Heart left ventricle (tissue), 13 donors: ENCODE data around the gene C5.

Experiments
- POLR2A ChIP-seq, 2 donors: fragments of 450-650 bp; IDR thresholded peaks; one replicate each; pipeline ENCODE4 v1.6.1; 2017; ENCODE audit warnings: antibody characterized with exemption in 2 of 2, mild to moderate bottlenecking in 2 of 2, moderate library complexity in 2 of 2
- TF ChIP-seq, protein P1 (sequence below), 12 donors: fragments of 200-600 bp; sonication (generic) in 4 of 12; IDR thresholded peaks; one replicate each; pipeline versions ENCODE4 v1.5.0 to v1.8.0; 2018 to 2022; ENCODE audit warnings: antibody characterized with exemption in 12 of 12, mild to moderate bottlenecking in 5 of 12
- donor health status: ischemic (EF 13 %, LVEDD 7.1; RV severe dilation, severe dysfunction).
- donor health status: DM: no; HTN: yes; CAD: no.
- donor health status: DM: no; HTN: no; CAD: no.
- donor health status: ischemic (EF 25% LVEDD 6.9; RV normal size, moderate dysfunction).
- donor health status: ischemic (EF 25% LVEDD 5.7; RV mildly dilated, moderate dysfunction).
- donor health status: ischemic (EF 35%, LVEDD 5.7; RV mildly dilated, moderate dysfunction).
- donor health status: nonischemic (EF 11% LVEDD 7.7; RV severe dilation, severe dysfunction).
- donor health status: DM: yes; HTN: yes; CAD: no.
- donor health status: PGD.
- donor health status: ischemic (EF 29% LVEDD 5.4; RV normal size, mild dysfunction).
- donor health status: nonischemic (EF 23%, LVEDD 6.1; RV moderate dilation, normal function).

DNA sequence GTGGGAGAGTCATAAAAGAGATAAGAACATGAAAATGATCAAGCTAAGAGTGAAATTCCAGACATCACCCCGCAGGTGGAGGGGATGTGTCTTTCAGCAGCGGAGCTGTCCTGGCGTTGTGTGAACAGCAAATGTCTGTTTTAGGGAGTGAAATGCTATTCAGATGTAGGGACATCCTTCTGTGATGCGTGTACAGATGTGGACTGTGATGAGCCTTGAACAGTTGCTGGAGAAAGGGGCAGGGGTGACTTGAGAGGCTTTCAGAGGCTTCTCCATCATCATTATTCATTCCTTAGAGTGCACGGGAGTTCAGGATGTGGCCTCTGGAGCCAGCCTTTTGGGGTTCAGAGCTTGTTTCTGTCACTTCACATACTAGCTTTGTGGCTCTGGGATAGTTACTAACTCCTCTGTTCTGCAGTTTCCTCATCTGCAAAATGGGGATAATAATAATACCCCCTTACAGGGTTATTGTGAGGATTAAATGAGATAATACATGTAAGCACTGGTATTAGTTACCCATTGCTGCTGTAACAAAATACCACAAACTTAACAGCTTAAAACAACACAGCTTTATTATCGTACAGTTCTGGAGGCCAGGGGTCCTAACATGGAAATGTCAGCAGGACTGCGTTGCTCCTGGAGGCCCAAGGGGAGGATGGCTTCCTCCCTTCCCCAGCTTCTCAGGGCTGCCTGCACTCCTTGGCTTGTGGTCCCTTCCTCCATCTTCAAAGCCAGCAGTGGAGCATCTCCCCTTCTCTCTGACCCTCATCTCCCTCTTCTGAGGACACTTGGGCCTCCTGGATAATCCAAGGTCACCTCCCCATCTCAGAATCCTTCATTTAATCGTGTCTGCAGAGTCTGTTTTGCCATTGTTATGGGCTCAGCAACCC, 132.8 kb downstream of the C5 start:
- no peak for TF ChIP-seq POLR2A (IDR thresholded peaks at IDR 0.05)
- TF ChIP-seq, protein P1, sequence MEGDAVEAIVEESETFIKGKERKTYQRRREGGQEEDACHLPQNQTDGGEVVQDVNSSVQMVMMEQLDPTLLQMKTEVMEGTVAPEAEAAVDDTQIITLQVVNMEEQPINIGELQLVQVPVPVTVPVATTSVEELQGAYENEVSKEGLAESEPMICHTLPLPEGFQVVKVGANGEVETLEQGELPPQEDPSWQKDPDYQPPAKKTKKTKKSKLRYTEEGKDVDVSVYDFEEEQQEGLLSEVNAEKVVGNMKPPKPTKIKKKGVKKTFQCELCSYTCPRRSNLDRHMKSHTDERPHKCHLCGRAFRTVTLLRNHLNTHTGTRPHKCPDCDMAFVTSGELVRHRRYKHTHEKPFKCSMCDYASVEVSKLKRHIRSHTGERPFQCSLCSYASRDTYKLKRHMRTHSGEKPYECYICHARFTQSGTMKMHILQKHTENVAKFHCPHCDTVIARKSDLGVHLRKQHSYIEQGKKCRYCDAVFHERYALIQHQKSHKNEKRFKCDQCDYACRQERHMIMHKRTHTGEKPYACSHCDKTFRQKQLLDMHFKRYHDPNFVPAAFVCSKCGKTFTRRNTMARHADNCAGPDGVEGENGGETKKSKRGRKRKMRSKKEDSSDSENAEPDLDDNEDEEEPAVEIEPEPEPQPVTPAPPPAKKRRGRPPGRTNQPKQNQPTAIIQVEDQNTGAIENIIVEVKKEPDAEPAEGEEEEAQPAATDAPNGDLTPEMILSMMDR (IDR thresholded peaks at IDR 0.05): no peak
